GM12878 (cell line): ENCODE data around the gene TPM4. TPM values are rescaled to one million over a fixed set of nuclear protein-coding genes. Genes with fewer than 3 reads are reported as not detected.

ENCODE experiments used
- ASH2L ChIP-seq: fragments of 300-600, 200-600 bp; sonication (generic); IDR thresholded peaks from 2 replicates; pipeline ENCODE4 v1.6.1; 2017; ENCODE audit warnings: low read depth, mild to moderate bottlenecking, borderline replicate concordance
- ATF2 ChIP-seq: IDR thresholded peaks from 2 replicates; pipeline ENCODE4 v1.6.1; 2012; ENCODE audit warnings: low read length, inconsistent platforms
- BCL11A ChIP-seq: IDR thresholded peaks from 2 replicates; pipeline ENCODE4 v1.6.1; 2011; ENCODE audit warnings: low read depth, low read length
- BMI1 ChIP-seq: fragments of 450-650 bp; IDR thresholded peaks from 2 replicates; pipeline ENCODE4 v1.6.1; 2016; ENCODE audit warnings: mild to moderate bottlenecking, moderate library complexity, borderline replicate concordance
- CBFB ChIP-seq: IDR thresholded peaks from 2 replicates; pipeline ENCODE4 v1.6.1; 2016; ENCODE audit warnings: antibody characterized with exemption, low read depth
- CHD4 ChIP-seq: fragments of 200-600 bp; sonication (generic); IDR thresholded peaks from 2 replicates; pipeline ENCODE4 v1.6.1; 2016; ENCODE audit warnings: mild to moderate bottlenecking
- CUX1 ChIP-seq: IDR thresholded peaks from 2 replicates; pipeline ENCODE4 v1.6.1; 2012; ENCODE audit warnings: improper control_type of control experiment, low read depth, low read length; ENCODE audit not compliant: insufficient replicate concordance
- DPF2 ChIP-seq: fragments of 450-650 bp; IDR thresholded peaks from 2 replicates; pipeline ENCODE4 v1.6.1; 2017; ENCODE audit warnings: mild to moderate bottlenecking
- ELK1 ChIP-seq: IDR thresholded peaks from 2 replicates; pipeline ENCODE4 v1.6.1; 2012; ENCODE audit warnings: low read depth, low read length, improper control_type of control experiment
- FOS ChIP-seq: IDR thresholded peaks from 3 replicates; pipeline ENCODE4 v1.6.1; 2011; ENCODE audit warnings: borderline replicate concordance; ENCODE audit not compliant: insufficient read length; ENCODE audit errors: extremely low read depth
- FOXM1 ChIP-seq: IDR thresholded peaks from 2 replicates; pipeline ENCODE4 v1.6.1; 2012; ENCODE audit warnings: low read depth, mild to moderate bottlenecking, inconsistent platforms, low read length, moderate library complexity
- HDAC6 ChIP-seq: fragments of 200-600 bp; sonication (generic); IDR thresholded peaks from one replicate; pipeline ENCODE4 v1.8.0; 2017; ENCODE audit warnings: antibody characterized with exemption; ENCODE audit not compliant: unreplicated experiment
- IKZF2 ChIP-seq, 2 experiments: fragments of 450-650 bp; IDR thresholded peaks; 2 replicates each; pipeline ENCODE4 v1.6.1; 2017; ENCODE audit warnings: mild to moderate bottlenecking in 2 of 2, moderate library complexity in 2 of 2
- KLF5 ChIP-seq: fragments of 450-650 bp; IDR thresholded peaks from 2 replicates; pipeline ENCODE4 v1.6.1; 2014; ENCODE audit warnings: mild to moderate bottlenecking; ENCODE audit not compliant: partially characterized antibody
- MEF2A ChIP-seq: IDR thresholded peaks from 2 replicates; pipeline ENCODE4 v1.6.1; 2011; ENCODE audit warnings: low read depth, mild to moderate bottlenecking, low read length, moderate library complexity; ENCODE audit not compliant: insufficient read depth
- MTA3 ChIP-seq: IDR thresholded peaks from 2 replicates; pipeline ENCODE4 v1.6.1; 2012; ENCODE audit warnings: low read length, inconsistent platforms, borderline replicate concordance
- NFXL1 ChIP-seq: fragments of 450-650 bp; IDR thresholded peaks from 2 replicates; pipeline ENCODE4 v1.6.1; 2017; ENCODE audit warnings: antibody characterized with exemption, mild to moderate bottlenecking, borderline replicate concordance
- NFYA ChIP-seq: IDR thresholded peaks from 2 replicates; pipeline ENCODE4 v1.6.1; 2011; ENCODE audit warnings: low read depth, mild to moderate bottlenecking, low read length, improper control_type of control experiment, borderline replicate concordance
- PAX5 ChIP-seq: IDR thresholded peaks from 2 replicates; pipeline ENCODE4 v1.6.1; 2011; ENCODE audit warnings: low read depth, low read length, borderline replicate concordance
- RELA ChIP-seq: fragments of 450-650 bp; IDR thresholded peaks from 2 replicates; pipeline ENCODE4 v1.8.0; 2014; ENCODE audit warnings: borderline replicate concordance; ENCODE audit not compliant: partially characterized antibody
- SIN3A ChIP-seq: IDR thresholded peaks from 2 replicates; pipeline ENCODE4 v1.6.1; 2012; ENCODE audit warnings: low read depth, low read length, improper control_type of control experiment
- SMAD5 ChIP-seq: IDR thresholded peaks from 2 replicates; pipeline ENCODE4 v1.6.1; 2016; ENCODE audit warnings: antibody characterized with exemption, low read depth
- SMC3 ChIP-seq: IDR thresholded peaks from 2 replicates; pipeline ENCODE4 v1.6.1; 2011; ENCODE audit warnings: low read length, improper control_type of control experiment, borderline replicate concordance
- SPI1 ChIP-seq: IDR thresholded peaks from 2 replicates; pipeline ENCODE4 v1.6.1; 2011; ENCODE audit warnings: low read depth, mild to moderate bottlenecking, low read length, moderate library complexity, borderline replicate concordance; ENCODE audit not compliant: insufficient read depth
- SUZ12 ChIP-seq: fragments of 200-600 bp; sonication (generic); IDR thresholded peaks from one replicate; pipeline ENCODE4 v1.6.1; 2018; ENCODE audit warnings: antibody characterized with exemption, mild to moderate bottlenecking; ENCODE audit not compliant: unreplicated experiment
- ZBED1 ChIP-seq: IDR thresholded peaks from 2 replicates; pipeline ENCODE4 v1.6.1; 2016; ENCODE audit warnings: borderline replicate concordance
- polyA plus RNA-seq, 11 experiments: library from polyadenylated mRNA; depleted of rRNA in 4 of 11; unstranded in 6 of 11; stranded (reverse) in 5 of 11; fragments of >200 nt; fragmentation: Nextera tagmentation in 4 of 11; fragmentation: Illumina TruSeq in 1 of 11; extraction: Ambion mirVana in 4 of 11; extraction: Trizol in 1 of 11; gene quantifications; 1 replicate in 1 of 11; 2 replicates in 10 of 11; pipeline versions ENCODE4 v1.2.1 to v1.2.3, GENCODE V29; 2011 to 2016; ENCODE audit warnings: inconsistent platforms in 2 of 11, missing spikeins in 2 of 11, low read depth in 1 of 11
- total RNA-seq, 4 experiments: library from RNA; depleted of rRNA in 3 of 4; stranded (reverse); fragments of >200 nt in 3 of 4; fragmentation: Illumina TruSeq in 1 of 4; extraction: Trizol in 1 of 4; gene quantifications; 2 replicates each; pipeline versions ENCODE4 v1.2.1 to v1.2.3, GENCODE V29; 2013 to 2021

The TPM4 gene
- total and polyA plus RNA-seq, 10 of the 15 experiments (the other 5 are each of a cell fraction or from before 2014, with no cell fraction given), result 183 to 620 (median 407) TPM

GRCh38 chr19:16134510-16134909 is 58.2 kb downstream of the TPM4 start (continued):
- TF ChIP-seq CUX1 (no peak), MEF2A (peak; percentile 37; the same call in 1 of the 2 replicates), SUZ12 (no peak), MTA3 (peak; percentile 20; the same call in 1 of the 2 replicates), BCL11A (peak; percentile 63), KLF5 (no peak), HDAC6 (no peak), NFYA (no peak), RELA (no peak), DPF2 (peak; percentile 72; the same call in 1 of the 2 replicates), SIN3A (no peak), SMAD5 (no peak), SPI1 (peak; percentile 88), ATF2 (no peak; the same call in 1 of the 2 replicates), CBFB (peak; percentile 32; the same call in 1 of the 2 replicates), PAX5 (peak; percentile 79), ASH2L (no peak), FOXM1 (0 out of 2 replicates have a peak, but pooled peaks have one; percentile 64), BMI1 (0 out of 2 replicates have a peak, but pooled peaks have one; percentile 32), CHD4 (no peak), IKZF2 (IDR thresholded peaks at IDR 0.05) (peak; percentile 76 to 81; a peak in 3 of 4 replicates), FOS (no peak), ZBED1 (peak; percentile 60; the same call in 1 of the 2 replicates), ELK1 (no peak), SMC3 (no peak), NFXL1 (no peak)
